ENCODE data around the gene OLIG2. TPM values are rescaled to one million over a fixed set of nuclear protein-coding genes. Genes with fewer than 3 reads are reported as not detected.

OLIG2 gene
- total RNA-seq, 1 experiment from 2014 or later, result not detected

GRCh38 chr21:33015756-33016155 is 10.0 kb upstream of the OLIG2 start:
- Histone ChIP-seq H3K4me1 (ENCODE audit: control insufficient read depth in 1 of 2, insufficient read depth in 2 of 2, low read length in 2 of 2) (peaks cover 0 to 7% of the 10 kb centered on the region in 2 experiments; a peak in 2 of 4 replicates), H3K4me2 (ENCODE audit: low read length) (no peak overlapping the region), H4K20me1 (ENCODE audit: insufficient read depth) (no peaks in the 10 kb centered on the region), H3K9ac (ENCODE audit: low read length) (no peak overlapping the region), H3K9me3 (ENCODE audit: control insufficient read depth in 1 of 2, insufficient read depth in 1 of 2, low read depth in 1 of 2, low read length in 2 of 2) (no peaks in the 10 kb centered on the region), H3K79me2 (ENCODE audit: insufficient read depth, low read length) (no peaks in the 10 kb centered on the region), H3K4me3 (replicated peaks in 1 of 2; ENCODE audit: low read depth in 1 of 2, low read length in 2 of 2) (no peak overlapping the region), H3K36me3 (ENCODE audit: control insufficient read depth in 1 of 2, insufficient read depth in 2 of 2, low read length in 2 of 2) (no peaks in the 10 kb centered on the region), H2AFZ (ENCODE audit: low read depth, low read length, poor library complexity, severe bottlenecking) (no peak overlapping the region), H3K27me3 (ENCODE audit: insufficient read depth, low read length) (no peaks in the 10 kb centered on the region; the same call in 1 of the 2 replicates), H3K27ac (ENCODE audit: low read depth, low read length) (no peak overlapping the region), H3K9me2 (ENCODE audit: insufficient read depth) (no peaks in the 10 kb centered on the region)
- ChIA-PET POLR2A (no interaction called here), RAD21 (ENCODE audit: low non-redundant PET in 1 of 2, low total read pairs in 2 of 2, uncharacterized antibody in 2 of 2, unreplicated experiment in 2 of 2) (no interaction called here), CTCF (no interaction called here)
- no TSS peak for BruUV-seq (replicated peaks)
- no peak for DNase-seq (ENCODE audit: low read depth, low spot score)
- ATAC-seq, result no peak
- no peak for TF ChIP-seq RAD21 (IDR thresholded peaks at IDR 0.05; ENCODE audit: low read depth)
- intact Hi-C loops (cut with micrococcal nuclease), result no loop called here

GRCh38 chr21:33018707-33019465 is 6.8 kb upstream of the OLIG2 start:
- ChIA-PET CTCF (no interaction called here), RAD21 (ENCODE audit: low non-redundant PET in 1 of 2, low total read pairs in 2 of 2, uncharacterized antibody in 2 of 2, unreplicated experiment in 2 of 2) (no interaction called here), POLR2A (no interaction called here)
- Histone ChIP-seq H3K4me1 (ENCODE audit: control insufficient read depth in 1 of 2, insufficient read depth in 2 of 2, low read length in 2 of 2) (no peaks in the 10 kb centered on the region), H3K4me3 (replicated peaks in 1 of 2; ENCODE audit: low read depth in 1 of 2, low read length in 2 of 2) (no peak overlapping the region), H3K36me3 (ENCODE audit: control insufficient read depth in 1 of 2, insufficient read depth in 2 of 2, low read length in 2 of 2) (no peaks in the 10 kb centered on the region), H3K9me2 (ENCODE audit: insufficient read depth) (no peaks in the 10 kb centered on the region), H3K27ac (ENCODE audit: low read depth, low read length) (no peak overlapping the region), H3K27me3 (ENCODE audit: insufficient read depth, low read length) (no peaks in the 10 kb centered on the region; the same call in 1 of the 2 replicates), H3K9ac (ENCODE audit: low read length) (no peak overlapping the region), H3K79me2 (ENCODE audit: insufficient read depth, low read length) (no peaks in the 10 kb centered on the region), H4K20me1 (ENCODE audit: insufficient read depth) (no peaks in the 10 kb centered on the region), H2AFZ (ENCODE audit: low read depth, low read length, poor library complexity, severe bottlenecking) (no peak overlapping the region), H3K4me2 (ENCODE audit: low read length) (no peak overlapping the region), H3K9me3 (ENCODE audit: control insufficient read depth in 1 of 2, insufficient read depth in 1 of 2, low read depth in 1 of 2, low read length in 2 of 2) (no peaks in the 10 kb centered on the region)
- TF ChIP-seq REST (IDR thresholded peaks at IDR 0.05; ENCODE audit: low read depth), result no peak
- no peak for TF ChIP-seq YY1 (IDR thresholded peaks at IDR 0.05; ENCODE audit: extremely low read depth, insufficient replicate concordance, low read depth, low read length)
- TF ChIP-seq ZBTB33 (IDR thresholded peaks at IDR 0.05; ENCODE audit: extremely low read depth, insufficient replicate concordance, low read length), result no peak
- no peak for TF ChIP-seq SP1 (IDR thresholded peaks at IDR 0.05; ENCODE audit: low read depth)
- BruUV-seq (replicated peaks), result no TSS peak
- ATAC-seq, result no peak
- intact Hi-C loops (cut with micrococcal nuclease), result no loop called here
- no peak for DNase-seq (ENCODE audit: low read depth, low spot score)
